CD14-positive monocyte (primary cell): ENCODE data around the gene C3orf62. TPM values are rescaled to one million over a fixed set of nuclear protein-coding genes. Genes with fewer than 3 reads are reported as not detected.
A peak's percentile ranks its signal among the peaks of the same experiment; 100 is the strongest.

Source experiments
- DNase-seq, 3 donors: peaks; one replicate each; pipeline ENCODE4 v3.0.0-alpha.2; 2011 to 2022
- H2AFZ ChIP-seq: 2 replicates; pipeline ENCODE4 v1.6.0; 2012; ENCODE audit warnings: mild to moderate bottlenecking, low read depth, low read length, inconsistent platforms; ENCODE audit not compliant: insufficient read depth, poor library complexity, severe bottlenecking
- H3K27ac ChIP-seq, 2 donors: 1 replicate in 1 of 2; 2 replicates in 1 of 2; pipeline ENCODE4 v1.5.1; 2012 to 2013; ENCODE audit warnings: low read length in 2 of 2, control low read depth in 1 of 2, inconsistent platforms in 1 of 2, low read depth in 1 of 2, mild to moderate bottlenecking in 1 of 2
- H3K27me3 ChIP-seq, 2 donors: one replicate each; pipeline versions ENCODE4 v1.6.0 to v1.6.1; 2011 to 2013; ENCODE audit warnings: low read length in 2 of 2; ENCODE audit not compliant: control insufficient read depth in 2 of 2, insufficient read depth in 2 of 2
- H3K36me3 ChIP-seq, 2 donors: replicated peaks in 1 of 2; 1 replicate in 1 of 2; 2 replicates in 1 of 2; pipeline versions ENCODE4 v1.5.1 to v1.6.1; 2012 to 2013; ENCODE audit warnings: low read length in 2 of 2, control low read depth in 1 of 2, inconsistent platforms in 1 of 2, mild to moderate bottlenecking in 1 of 2; ENCODE audit not compliant: insufficient read depth in 2 of 2, control insufficient read depth in 1 of 2
- H3K4me1 ChIP-seq, 2 donors: 1 replicate in 1 of 2; 2 replicates in 1 of 2; pipeline versions ENCODE4 v1.5.1 to v1.6.1; 2012 to 2013; ENCODE audit warnings: low read length in 2 of 2, control low read depth in 1 of 2, inconsistent platforms in 1 of 2, mild to moderate bottlenecking in 1 of 2, moderate library complexity in 1 of 2; ENCODE audit not compliant: insufficient read depth in 2 of 2, control insufficient read depth in 1 of 2
- H3K4me2 ChIP-seq: replicated peaks from 2 replicates; pipeline ENCODE3; 2012; ENCODE audit warnings: low read length, moderate library complexity, mild to moderate bottlenecking; ENCODE audit not compliant: poor library complexity, severe bottlenecking; ENCODE audit errors: extremely low read depth
- H3K4me3 ChIP-seq, 3 experiments: fragments of 200-600 bp in 1 of 3; sonication (generic) in 1 of 3; replicated peaks in 1 of 3; 1 replicate in 2 of 3; 2 replicates in 1 of 3; pipeline ENCODE4 v1.5.1; 2011 to 2013; ENCODE audit warnings: low read length in 3 of 3, mild to moderate bottlenecking in 3 of 3, control low read depth in 2 of 3, low read depth in 2 of 3, inconsistent platforms in 1 of 3, moderate library complexity in 1 of 3
- H3K79me2 ChIP-seq: 2 replicates; pipeline ENCODE4 v1.6.0; 2012; ENCODE audit warnings: mild to moderate bottlenecking, control low read depth, inconsistent platforms, low read length, moderate library complexity; ENCODE audit not compliant: insufficient read depth
- H3K9ac ChIP-seq: 2 replicates; pipeline ENCODE4 v1.6.0; 2017; ENCODE audit warnings: low read length, mild to moderate bottlenecking; ENCODE audit not compliant: insufficient read depth, poor library complexity, severe bottlenecking
- H3K9me3 ChIP-seq, 2 donors: replicated peaks in 1 of 2; 1 replicate in 1 of 2; 2 replicates in 1 of 2; pipeline versions ENCODE4 v1.5.1 to v1.6.1; 2012 to 2013; ENCODE audit warnings: low read length in 2 of 2, control low read depth in 1 of 2; ENCODE audit not compliant: control insufficient read depth in 1 of 2, insufficient read depth in 1 of 2
- H4K20me1 ChIP-seq: 2 replicates; pipeline ENCODE4 v1.6.0; 2012; ENCODE audit warnings: mild to moderate bottlenecking, low read length, control low read depth, moderate library complexity; ENCODE audit not compliant: insufficient read depth
- H3K27ac Mint-ChIP-seq, 7 donors: one replicate each; pipeline ENCODE4 v1.8.0; 2020; ENCODE audit warnings: mild to moderate bottlenecking in 7 of 7, mixed read lengths in 7 of 7, moderate library complexity in 6 of 7, inconsistent platforms in 2 of 7
- H3K27me3 Mint-ChIP-seq, 3 donors: one replicate each; pipeline ENCODE4 v1.8.0; 2021 to 2022; ENCODE audit warnings: low read depth in 3 of 3, mild to moderate bottlenecking in 3 of 3, mixed read lengths in 3 of 3, moderate library complexity in 3 of 3, inconsistent platforms in 1 of 3
- H3K36me3 Mint-ChIP-seq, 2 donors: one replicate each; pipeline ENCODE4 v1.8.0; 2020; ENCODE audit warnings: mixed read lengths in 2 of 2, inconsistent platforms in 1 of 2, mild to moderate bottlenecking in 1 of 2
- H3K4me1 Mint-ChIP-seq: one replicate; pipeline ENCODE4 v1.8.0; 2020; ENCODE audit warnings: mild to moderate bottlenecking, mixed read lengths
- H3K4me3 Mint-ChIP-seq, 2 donors: one replicate each; pipeline ENCODE4 v1.8.0; 2020; ENCODE audit warnings: mild to moderate bottlenecking in 2 of 2, mixed read lengths in 2 of 2, moderate library complexity in 1 of 2
- H3K9me3 Mint-ChIP-seq, 7 donors: one replicate each; pipeline ENCODE4 v1.8.0; 2020 to 2022; ENCODE audit warnings: mixed read lengths in 7 of 7, mild to moderate bottlenecking in 6 of 7, moderate library complexity in 6 of 7, inconsistent platforms in 2 of 7
- CTCF ChIP-seq: fragments of 200-600 bp; IDR thresholded peaks from one replicate; pipeline ENCODE4 v1.8.0; 2022; ENCODE audit warnings: antibody characterized with exemption, mild to moderate bottlenecking
- WGBS: methylation state at CpG from one replicate; pipeline ENCODE4 v1.1.5; 2013; ENCODE audit warnings: missing lambda C conversion rate; ENCODE audit not compliant: insufficient coverage; 5-methylcytosine and 5-hydroxymethylcytosine counted together
- intact Hi-C, 2 donors: fragments of 100-400 bp; cut with micrococcal nuclease; formaldehyde crosslinking; loops; one replicate each; pipeline versions ENCODE4 v1.15.0 to v1.15.1; 2023
- polyA plus RNA-seq, 3 donors: library from polyadenylated mRNA; depleted of rRNA in 1 of 3; unstranded in 2 of 3; stranded (reverse) in 1 of 3; fragments of 300-500 nt in 2 of 3; fragments of >200 nt in 1 of 3; fragmentation: Illumina TruSeq in 2 of 3; gene quantifications; 1 replicate in 2 of 3; 2 replicates in 1 of 3; pipeline ENCODE4 v1.2.3, GENCODE V29; 2012 to 2021

The C3orf62 gene
- polyA plus RNA-seq, 3 donors, result 0.60 to 15.7 (median 1.0) TPM

DNA sequence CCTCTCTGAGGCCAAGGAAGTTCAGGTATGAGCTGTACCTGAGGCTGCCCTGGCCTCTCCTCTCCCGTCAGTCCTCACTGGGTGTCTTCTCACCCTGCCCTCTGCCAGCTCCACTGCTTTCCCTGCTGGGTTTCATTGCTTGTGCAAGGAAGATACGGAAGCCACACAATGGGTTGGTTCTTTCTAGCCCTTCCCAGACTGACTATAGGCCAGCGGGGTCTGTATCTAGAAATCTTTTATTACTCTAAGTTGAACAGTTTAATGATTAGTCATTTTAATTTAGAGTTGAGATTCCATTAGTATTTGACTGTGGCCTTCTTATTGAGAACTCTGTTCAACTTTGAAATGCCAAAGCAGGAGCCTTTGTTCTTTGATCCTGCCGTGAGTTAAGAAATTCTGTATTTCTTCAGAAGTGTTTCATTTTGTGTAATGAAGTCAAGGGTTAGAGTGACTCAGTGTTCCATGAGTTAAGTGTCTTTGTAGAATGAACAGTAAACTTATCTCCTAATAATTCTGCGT, 16.2 kb downstream of the C3orf62 start:
- intact Hi-C loops, result no loop called here
- Histone ChIP-seq H3K4me1 (peaks cover 3 to 4% of the 10 kb centered on the region in 2 donors), H3K27ac (no peak overlapping the region), H3K4me3 (no peak overlapping the region), H2AFZ (no peak overlapping the region), H3K79me2 (no peaks in the 10 kb centered on the region), H4K20me1 (no peaks in the 10 kb centered on the region), H3K9me3 (no peaks in the 10 kb centered on the region), H3K36me3 (no peaks in the 10 kb centered on the region), H3K4me2 (no peak overlapping the region), H3K27me3 (no peaks in the 10 kb centered on the region), H3K9ac (no peak overlapping the region)
- Mint-ChIP-seq H3K27ac (peak overlapping the region in 2 of 7 donors; percentile 35 to 65), H3K4me1 (peaks cover 5% of the 10 kb centered on the region), H3K9me3 (peaks cover 0 to 2% (median 0%) of the 10 kb centered on the region in 7 donors), H3K36me3 (peaks cover 4 to 5% of the 10 kb centered on the region in 2 donors), H3K4me3 (no peak overlapping the region), H3K27me3 (peaks cover 0 to 2% (median 0%) of the 10 kb centered on the region in 3 donors)
- TF ChIP-seq CTCF, result no peak
- no peak for DNase-seq
- 86% methylated on average over 1 of the region's 5 CpGs for WGBS

- no peak for TF ChIP-seq CTCF
These were observed 19.8 kb downstream of the C3orf62 start for GRCh38 chr3:49257187-49257586.

More at GRCh38 chr3:49257187-49257586, 19.8 kb downstream of the C3orf62 start:
- Histone ChIP-seq H3K27me3 (no peaks in the 10 kb centered on the region), H3K4me3 (no peak overlapping the region), H3K36me3 (no peaks in the 10 kb centered on the region), H3K9me3 (no peaks in the 10 kb centered on the region), H3K4me1 (peaks cover 11 to 18% of the 10 kb centered on the region in 2 donors), H3K4me2 (no peak overlapping the region), H4K20me1 (no peaks in the 10 kb centered on the region), H3K27ac (no peak overlapping the region), H3K9ac (no peak overlapping the region), H2AFZ (no peak overlapping the region), H3K79me2 (no peaks in the 10 kb centered on the region)
- intact Hi-C loops, result no loop called here
- no peak overlapping the region for H3K27ac Mint-ChIP-seq
- H3K4me3 Mint-ChIP-seq, result no peak overlapping the region
- H3K36me3 Mint-ChIP-seq, result peaks cover 0 to 3% of the 10 kb centered on the region in 2 donors
- DNase-seq, result no peak
- peaks cover 0 to 3% (median 0%) of the 10 kb centered on the region in 3 donors for H3K27me3 Mint-ChIP-seq
- peaks cover 19% of the 10 kb centered on the region for H3K4me1 Mint-ChIP-seq
- 93% methylated on average over 3 of the region's 3 CpGs for WGBS
- peaks cover 0 to 4% (median 0%) of the 10 kb centered on the region in 7 donors for H3K9me3 Mint-ChIP-seq
